ENCODE measurements around the gene SPRY4. TPM values are rescaled to one million over a fixed set of nuclear protein-coding genes. Genes with fewer than 3 reads are reported as not detected.

The SPRY4 gene
- total RNA-seq, 1 experiment from 2014 or later: 41.9 TPM

GRCh38 chr5:142281966-142282365, 42.9 kb downstream of the SPRY4 start:
- no peaks in the 10 kb centered on the region for H3K27me3 Mint-ChIP-seq (ENCODE audit: insufficient read depth, unreplicated experiment)
- no peaks in the 10 kb centered on the region for H3K9me3 Mint-ChIP-seq (ENCODE audit: unreplicated experiment)
- no peaks in the 10 kb centered on the region for H3K36me3 Mint-ChIP-seq (ENCODE audit: insufficient read depth, unreplicated experiment)
- no peak overlapping the region for H3K27ac Mint-ChIP-seq (ENCODE audit: low read depth, unreplicated experiment)
- no peak for DNase-seq (ENCODE audit: unreplicated experiment)
- intact Hi-C loops (cut with micrococcal nuclease): no loop called here
- no peak overlapping the region for H3K4me3 Mint-ChIP-seq (ENCODE audit: unreplicated experiment)
- BruUV-seq (replicated peaks): no TSS peak
- TF ChIP-seq CTCF (IDR thresholded peaks at IDR 0.05; ENCODE audit: unreplicated experiment): no peak
- POLR2A ChIA-PET: no interaction called here
- CTCF ChIA-PET: interaction anchor here (0.5 kb wide), 1 partner anchor 267 kb away, joined by 4 read pairs; no protein-coding TSS in a partner anchor
- no peaks in the 10 kb centered on the region for H3K4me1 Mint-ChIP-seq (ENCODE audit: insufficient read depth, unreplicated experiment)

- H3K27ac Mint-ChIP-seq (ENCODE audit: low read depth, unreplicated experiment): no peak overlapping the region
- no TSS peak for BruUV-seq (replicated peaks)
- TF ChIP-seq CTCF (IDR thresholded peaks at IDR 0.05; ENCODE audit: unreplicated experiment): no peak
- intact Hi-C loops (cut with micrococcal nuclease): no loop called here
- H3K4me1 Mint-ChIP-seq (ENCODE audit: insufficient read depth, unreplicated experiment): no peaks in the 10 kb centered on the region
- H3K36me3 Mint-ChIP-seq (ENCODE audit: insufficient read depth, unreplicated experiment): no peaks in the 10 kb centered on the region
- CTCF ChIA-PET: interaction anchor here (0.7 to 1.0 kb wide), 3 partner anchors 70 to 375 kb away, joined by 3 to 5 read pairs (median 3); no protein-coding TSS in a partner anchor
- H3K27me3 Mint-ChIP-seq (ENCODE audit: insufficient read depth, unreplicated experiment): no peaks in the 10 kb centered on the region
- DNase-seq (ENCODE audit: unreplicated experiment): no peak
- H3K9me3 Mint-ChIP-seq (ENCODE audit: unreplicated experiment): no peaks in the 10 kb centered on the region
- POLR2A ChIA-PET: no interaction called here
- H3K4me3 Mint-ChIP-seq (ENCODE audit: unreplicated experiment): no peak overlapping the region
Measured at GRCh38 chr5:142281008-142281367, 43.8 kb downstream of the SPRY4 start.

GRCh38 chr5:142280066-142281007, 44.5 kb downstream of the SPRY4 start:
- no TSS peak for BruUV-seq (replicated peaks)
- Mint-ChIP-seq H3K4me3 (ENCODE audit: unreplicated experiment) (no peak overlapping the region), H3K9me3 (ENCODE audit: unreplicated experiment) (no peaks in the 10 kb centered on the region), H3K27ac (ENCODE audit: low read depth, unreplicated experiment) (no peak overlapping the region), H3K36me3 (ENCODE audit: insufficient read depth, unreplicated experiment) (no peaks in the 10 kb centered on the region), H3K4me1 (ENCODE audit: insufficient read depth, unreplicated experiment) (peaks cover 4% of the 10 kb centered on the region), H3K27me3 (ENCODE audit: insufficient read depth, unreplicated experiment) (no peaks in the 10 kb centered on the region)
- no peak for DNase-seq (ENCODE audit: unreplicated experiment)
- TF ChIP-seq CTCF (IDR thresholded peaks at IDR 0.05; ENCODE audit: unreplicated experiment): no peak
- CTCF ChIA-PET: interaction anchor here (0.7 to 1.0 kb wide), 5 partner anchors 69 to 1832 kb away, joined by 3 to 5 read pairs (median 3); no protein-coding TSS in a partner anchor
- intact Hi-C loops (cut with micrococcal nuclease): no loop called here
- POLR2A ChIA-PET: no interaction called here

- no TSS peak for BruUV-seq (replicated peaks)
- H3K36me3 Mint-ChIP-seq (ENCODE audit: insufficient read depth, unreplicated experiment): no peaks in the 10 kb centered on the region
- no peaks in the 10 kb centered on the region for H3K27me3 Mint-ChIP-seq (ENCODE audit: insufficient read depth, unreplicated experiment)
- H3K27ac Mint-ChIP-seq (ENCODE audit: low read depth, unreplicated experiment): no peak overlapping the region
- intact Hi-C loops (cut with micrococcal nuclease): no loop called here
- ChIA-PET POLR2A (interaction anchor here (0.6 kb wide), 2 partner anchors 12 to 118 kb away, joined by 3 read pairs; no protein-coding TSS in a partner anchor), CTCF (no interaction called here)
- H3K4me3 Mint-ChIP-seq (ENCODE audit: unreplicated experiment): no peak overlapping the region
- no peak for DNase-seq (ENCODE audit: unreplicated experiment)
- no peaks in the 10 kb centered on the region for H3K9me3 Mint-ChIP-seq (ENCODE audit: unreplicated experiment)
- H3K4me1 Mint-ChIP-seq (ENCODE audit: insufficient read depth, unreplicated experiment): peaks cover 4% of the 10 kb centered on the region
- no peak for TF ChIP-seq CTCF (IDR thresholded peaks at IDR 0.05; ENCODE audit: unreplicated experiment)
Measured at GRCh38 chr5:142278627-142279026, 46.2 kb downstream of the SPRY4 start.
